HepG2 (cell line): ENCODE data around the gene LGI2.

ENCODE experiments used
- KLF9 ChIP-seq: IDR thresholded peaks from 2 replicates; pipeline ENCODE4 v1.6.1; 2016; ENCODE audit warnings: low read depth
- NBN ChIP-seq: fragments of 450-650 bp; conservative IDR thresholded peaks from 2 replicates; pipeline ENCODE4 v1.6.1; 2017
- TARDBP ChIP-seq: sonication (generic); formaldehyde crosslinking; IDR thresholded peaks from 2 replicates; pipeline ENCODE4 v1.8.0; 2022; ENCODE audit warnings: mild to moderate bottlenecking, missing genetic modification reagents
- TF ChIP-seq, protein P1 (sequence below): sonication (generic); formaldehyde crosslinking; IDR thresholded peaks from 2 replicates; pipeline ENCODE4 v1.4.0; 2020; ENCODE audit warnings: missing genetic modification reagents, borderline replicate concordance

DNA sequence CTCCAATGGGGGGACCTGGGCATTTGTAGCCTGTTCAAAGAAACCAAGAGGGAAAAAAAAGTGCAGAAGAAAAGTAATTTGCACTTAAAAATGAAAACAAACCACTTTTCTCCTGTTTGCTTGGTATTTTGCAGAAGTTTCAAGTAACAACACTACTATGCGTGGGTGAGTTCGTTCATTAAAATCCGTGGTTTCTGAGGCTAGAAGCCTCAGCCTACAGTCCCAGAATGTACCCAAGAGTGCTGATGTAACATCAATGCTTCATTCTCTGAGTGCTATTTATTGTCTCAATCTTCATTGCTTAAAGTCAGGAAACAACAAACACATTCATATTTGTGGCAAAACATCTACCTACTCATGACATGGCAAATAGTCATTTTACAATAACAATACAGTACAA, 29.2 kb downstream of the LGI2 start:
- TF ChIP-seq KLF9 (CRISPR knock-in tag) (no peak), NBN (no peak), TARDBP (CRISPR knock-in tag) (no peak)
- TF ChIP-seq, protein P1, sequence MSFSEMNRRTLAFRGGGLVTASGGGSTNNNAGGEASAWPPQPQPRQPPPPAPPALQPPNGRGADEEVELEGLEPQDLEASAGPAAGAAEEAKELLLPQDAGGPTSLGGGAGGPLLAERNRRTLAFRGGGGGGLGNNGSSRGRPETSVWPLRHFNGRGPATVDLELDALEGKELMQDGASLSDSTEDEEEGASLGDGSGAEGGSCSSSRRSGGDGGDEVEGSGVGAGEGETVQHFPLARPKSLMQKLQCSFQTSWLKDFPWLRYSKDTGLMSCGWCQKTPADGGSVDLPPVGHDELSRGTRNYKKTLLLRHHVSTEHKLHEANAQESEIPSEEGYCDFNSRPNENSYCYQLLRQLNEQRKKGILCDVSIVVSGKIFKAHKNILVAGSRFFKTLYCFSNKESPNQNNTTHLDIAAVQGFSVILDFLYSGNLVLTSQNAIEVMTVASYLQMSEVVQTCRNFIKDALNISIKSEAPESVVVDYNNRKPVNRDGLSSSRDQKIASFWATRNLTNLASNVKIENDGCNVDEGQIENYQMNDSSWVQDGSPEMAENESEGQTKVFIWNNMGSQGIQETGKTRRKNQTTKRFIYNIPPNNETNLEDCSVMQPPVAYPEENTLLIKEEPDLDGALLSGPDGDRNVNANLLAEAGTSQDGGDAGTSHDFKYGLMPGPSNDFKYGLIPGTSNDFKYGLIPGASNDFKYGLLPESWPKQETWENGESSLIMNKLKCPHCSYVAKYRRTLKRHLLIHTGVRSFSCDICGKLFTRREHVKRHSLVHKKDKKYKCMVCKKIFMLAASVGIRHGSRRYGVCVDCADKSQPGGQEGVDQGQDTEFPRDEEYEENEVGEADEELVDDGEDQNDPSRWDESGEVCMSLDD (CRISPR knock-in tag): no peak
